OCI-LY7 (cell line): ENCODE data around the gene MT4. TPM values are rescaled to one million over a fixed set of nuclear protein-coding genes. Genes with fewer than 3 reads are reported as not detected.

ENCODE experiments used
- BruUV-seq: library from RNA; stranded (reverse); fragments of 400-500 nt; replicated peaks from 2 replicates; lab custom pipeline; 2021; lab: Mats Ljungman, UMichigan
- CTCF ChIA-PET: fragments of 300-600 bp; sonication (Branson Sonifier 250); formaldehyde crosslinking; loops from one replicate; lab custom pipeline; 2022; ENCODE audit warnings: antibody characterized with exemption; ENCODE audit not compliant: unreplicated experiment; lab: Charles Lee
- POLR2A ChIA-PET: fragments of 300-600 bp; sonication (Branson Sonifier 250); formaldehyde crosslinking; loops from one replicate; lab custom pipeline; 2022; ENCODE audit warnings: antibody characterized with exemption; lab: Charles Lee
- DNase-seq: peaks from one replicate; pipeline ENCODE4 v3.0.0-alpha.2; 2015; ENCODE audit warnings: low spot score
- H2AFZ ChIP-seq: fragments of 200-600 bp; sonication (generic), shearing (Covaris generic); 2 replicates; pipeline ENCODE4 v1.6.1; 2014; ENCODE audit warnings: mild to moderate bottlenecking, antibody characterized with exemption, low read length, moderate library complexity
- H3K27ac ChIP-seq: fragments of 200-600 bp; sonication (generic); 2 replicates; pipeline ENCODE4 v1.5.1; 2014; ENCODE audit warnings: mixed run types, low read depth, mild to moderate bottlenecking, moderate library complexity, low read length, inconsistent platforms; ENCODE audit not compliant: poor library complexity, severe bottlenecking
- H3K36me3 ChIP-seq: fragments of 200-600 bp; sonication (generic); 2 replicates; pipeline ENCODE4 v1.6.1; 2014; ENCODE audit warnings: mild to moderate bottlenecking, antibody characterized with exemption, low read length, moderate library complexity, mixed read lengths; ENCODE audit not compliant: insufficient read depth
- H3K4me1 ChIP-seq: fragments of 200-600 bp; sonication (generic); 2 replicates; pipeline ENCODE4 v1.5.1; 2014; ENCODE audit warnings: mild to moderate bottlenecking, low read length; ENCODE audit not compliant: insufficient read depth, poor library complexity, severe bottlenecking
- H3K4me2 ChIP-seq: fragments of 200-600 bp; sonication (generic); 2 replicates; pipeline ENCODE4 v1.6.1; 2014; ENCODE audit warnings: mild to moderate bottlenecking, low read length
- H3K4me3 ChIP-seq: fragments of 200-600 bp; sonication (generic); 2 replicates; pipeline ENCODE4 v1.5.1; 2014; ENCODE audit warnings: mild to moderate bottlenecking, low read depth, low read length; ENCODE audit not compliant: poor library complexity, severe bottlenecking
- H3K79me2 ChIP-seq: fragments of 200-600 bp; sonication (generic); 2 replicates; pipeline ENCODE4 v1.6.1; 2016; ENCODE audit warnings: low read depth, mild to moderate bottlenecking, low read length, moderate library complexity, mixed read lengths; ENCODE audit not compliant: insufficient read depth
- H3K9me2 ChIP-seq: fragments of 200-600 bp; sonication (generic); 2 replicates; pipeline ENCODE4 v1.6.1; 2016; ENCODE audit warnings: mild to moderate bottlenecking, low read length, mixed read lengths; ENCODE audit not compliant: insufficient read depth
- H3K9me3 ChIP-seq: fragments of 200-600 bp; sonication (generic); 2 replicates; pipeline ENCODE4 v1.6.1; 2014; ENCODE audit warnings: mild to moderate bottlenecking, mixed run types, low read length, mixed read lengths
- H4K20me1 ChIP-seq: fragments of 200-600 bp; sonication (generic); 2 replicates; pipeline ENCODE4 v1.6.1; 2014; ENCODE audit warnings: mild to moderate bottlenecking, antibody characterized with exemption, low read length, moderate library complexity, mixed read lengths; ENCODE audit not compliant: insufficient read depth
- EZH2phosphoT487 ChIP-seq: fragments of 200-600 bp; sonication (generic); IDR thresholded peaks from 2 replicates; pipeline ENCODE4 v1.6.1; 2018; ENCODE audit warnings: low read depth, borderline replicate concordance, mild to moderate bottlenecking, mixed run types, antibody characterized with exemption, low read length, moderate library complexity, mixed read lengths
- intact Hi-C: fragments of 100-400 bp; cut with micrococcal nuclease; formaldehyde crosslinking; loops from one replicate; pipeline ENCODE4 v1.10.0; 2022; ENCODE audit not compliant: unreplicated experiment
- total RNA-seq, 2 experiments: library from RNA; depleted of rRNA in 1 of 2; stranded (reverse); fragments of >200 nt in 1 of 2; shearing (Covaris generic) in 1 of 2; gene quantifications; 2 replicates each; pipeline ENCODE4 v1.2.3, GENCODE V29; 2014 to 2022
- TF ChIP-seq, protein P1 (sequence below): fragments of 200-600 bp; sonication (generic); conservative IDR thresholded peaks from 2 replicates; pipeline ENCODE4 v1.5.1; 2014; ENCODE audit warnings: mild to moderate bottlenecking, antibody characterized with exemption, low read length, moderate library complexity, mixed read lengths

The MT4 gene
- total RNA-seq, 2 experiments from 2014 or later = not detected

DNA sequence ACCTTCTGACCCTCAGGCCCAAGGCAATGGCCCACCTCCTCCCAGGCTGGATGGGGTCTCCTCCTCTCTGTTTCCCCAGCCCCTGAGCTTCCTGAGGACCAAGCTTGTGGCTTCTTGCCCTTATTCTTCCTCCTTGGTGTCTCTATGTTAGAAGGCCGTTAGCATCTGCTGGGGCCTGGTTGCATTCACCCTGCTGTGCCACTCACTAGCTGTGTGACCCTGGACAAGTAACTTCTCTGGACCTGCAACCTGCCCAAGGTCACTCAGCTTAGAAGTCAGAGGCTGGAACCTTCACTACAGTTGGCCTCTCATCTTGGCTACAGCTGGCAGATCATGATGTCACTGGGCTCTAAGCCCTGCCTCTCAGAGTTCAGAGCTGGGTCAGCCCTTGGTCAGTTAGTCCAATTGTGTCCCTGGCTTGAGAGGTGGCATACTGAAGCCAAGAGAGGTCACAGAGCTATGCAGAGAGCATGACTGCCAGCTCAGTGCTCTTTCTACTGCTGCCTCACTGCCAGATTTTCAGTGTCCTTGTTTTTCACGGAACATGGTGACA is 46.5 kb downstream of the MT4 start:
- H3K4me3 ChIP-seq = no peak overlapping the region
- peaks cover 40% of the 10 kb centered on the region for H3K4me1 ChIP-seq
- BruUV-seq = no TSS peak
- H3K79me2 ChIP-seq = no peaks in the 10 kb centered on the region
- intact Hi-C loops = no loop called here
- peak overlapping the region; percentile 78 for H3K4me2 ChIP-seq
- ChIA-PET POLR2A (interaction anchor here (0.8 to 1.3 kb wide), 3 partner anchors 20 to 162 kb away, joined by 3 read pairs; no protein-coding TSS in a partner anchor), CTCF (interaction anchor here (0.9 kb wide), 1 partner anchor 91 kb away, joined by 3 read pairs; no protein-coding TSS in a partner anchor)
- H4K20me1 ChIP-seq = no peaks in the 10 kb centered on the region
- no peaks in the 10 kb centered on the region for H3K9me2 ChIP-seq
- DNase-seq = no peak
- H3K9me3 ChIP-seq = no peaks in the 10 kb centered on the region
- TF ChIP-seq EZH2phosphoT487 = no peak
- TF ChIP-seq, protein P1, sequence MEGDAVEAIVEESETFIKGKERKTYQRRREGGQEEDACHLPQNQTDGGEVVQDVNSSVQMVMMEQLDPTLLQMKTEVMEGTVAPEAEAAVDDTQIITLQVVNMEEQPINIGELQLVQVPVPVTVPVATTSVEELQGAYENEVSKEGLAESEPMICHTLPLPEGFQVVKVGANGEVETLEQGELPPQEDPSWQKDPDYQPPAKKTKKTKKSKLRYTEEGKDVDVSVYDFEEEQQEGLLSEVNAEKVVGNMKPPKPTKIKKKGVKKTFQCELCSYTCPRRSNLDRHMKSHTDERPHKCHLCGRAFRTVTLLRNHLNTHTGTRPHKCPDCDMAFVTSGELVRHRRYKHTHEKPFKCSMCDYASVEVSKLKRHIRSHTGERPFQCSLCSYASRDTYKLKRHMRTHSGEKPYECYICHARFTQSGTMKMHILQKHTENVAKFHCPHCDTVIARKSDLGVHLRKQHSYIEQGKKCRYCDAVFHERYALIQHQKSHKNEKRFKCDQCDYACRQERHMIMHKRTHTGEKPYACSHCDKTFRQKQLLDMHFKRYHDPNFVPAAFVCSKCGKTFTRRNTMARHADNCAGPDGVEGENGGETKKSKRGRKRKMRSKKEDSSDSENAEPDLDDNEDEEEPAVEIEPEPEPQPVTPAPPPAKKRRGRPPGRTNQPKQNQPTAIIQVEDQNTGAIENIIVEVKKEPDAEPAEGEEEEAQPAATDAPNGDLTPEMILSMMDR = no peak
- H3K27ac ChIP-seq = no peak overlapping the region
- H3K36me3 ChIP-seq = no peaks in the 10 kb centered on the region
- H2AFZ ChIP-seq = peak overlapping the region; percentile 81; the same call in 1 of the 2 replicates

DNA sequence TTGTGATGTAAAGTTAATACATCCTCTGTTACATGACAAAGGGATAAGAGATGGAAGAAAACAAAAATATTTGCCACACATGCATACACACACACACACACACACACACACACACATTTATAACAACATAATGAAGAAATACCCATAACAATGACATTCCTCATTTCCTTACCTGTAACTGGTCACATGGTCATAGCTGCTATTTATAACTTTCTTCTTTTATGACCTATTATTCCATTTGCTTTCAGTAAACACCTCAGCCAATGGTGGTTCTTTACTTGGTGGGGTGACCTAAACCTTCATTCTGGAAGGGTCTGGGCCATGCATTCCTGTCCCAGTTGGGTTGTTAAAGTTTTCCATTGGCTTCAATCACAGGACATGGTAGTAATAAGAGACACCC is 48.8 kb downstream of the MT4 start:
- no peak overlapping the region for H3K4me3 ChIP-seq
- no peaks in the 10 kb centered on the region for H3K36me3 ChIP-seq
- TF ChIP-seq, protein P1 = no peak
- no peak for TF ChIP-seq EZH2phosphoT487
- intact Hi-C loops = no loop called here
- ChIA-PET CTCF (no interaction called here), POLR2A (interaction anchor here (0.6 kb wide), 1 partner anchor 118 kb away, joined by 3 read pairs; no protein-coding TSS in a partner anchor)
- H4K20me1 ChIP-seq = no peaks in the 10 kb centered on the region
- no peaks in the 10 kb centered on the region for H3K9me2 ChIP-seq
- H3K4me2 ChIP-seq = no peak overlapping the region
- no peak for DNase-seq
- H3K9me3 ChIP-seq = no peaks in the 10 kb centered on the region
- no TSS peak for BruUV-seq
- no peak overlapping the region for H2AFZ ChIP-seq
- no peaks in the 10 kb centered on the region for H3K79me2 ChIP-seq
- no peak overlapping the region for H3K27ac ChIP-seq
- H3K4me1 ChIP-seq = peaks cover 30% of the 10 kb centered on the region

DNA sequence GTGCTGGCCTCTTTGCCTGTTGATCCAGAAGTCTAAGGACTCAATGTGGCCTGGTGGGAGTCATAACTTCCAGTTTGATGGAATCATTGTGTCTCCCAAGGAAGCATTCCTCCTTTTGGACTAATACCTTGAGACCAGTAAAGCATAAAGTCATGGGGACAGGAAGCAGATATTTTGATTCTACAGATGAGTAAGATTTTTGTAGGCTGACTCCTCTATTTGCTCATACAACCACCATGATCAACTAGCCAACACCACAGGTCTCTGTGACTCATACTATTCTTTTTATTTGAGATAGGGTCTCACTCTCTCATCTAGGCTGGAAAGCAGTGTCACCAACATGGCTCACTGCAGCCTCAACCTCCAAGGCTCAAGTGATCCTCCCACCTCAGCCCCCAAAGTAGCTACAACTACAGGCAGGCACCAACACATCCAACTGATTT is 49.7 kb downstream of the MT4 start:
- DNase-seq = no peak
- H3K4me2 ChIP-seq = no peak overlapping the region
- no peak overlapping the region for H2AFZ ChIP-seq
- CTCF ChIA-PET = no interaction called here
- H3K9me2 ChIP-seq = no peaks in the 10 kb centered on the region
- H3K36me3 ChIP-seq = no peaks in the 10 kb centered on the region
- H3K9me3 ChIP-seq = no peaks in the 10 kb centered on the region
- TF ChIP-seq, protein P1 = no peak
- no peak for TF ChIP-seq EZH2phosphoT487
- BruUV-seq = no TSS peak
- H4K20me1 ChIP-seq = no peaks in the 10 kb centered on the region
- intact Hi-C loops = no loop called here
- no peak overlapping the region for H3K27ac ChIP-seq
- H3K4me3 ChIP-seq = no peak overlapping the region
- H3K79me2 ChIP-seq = no peaks in the 10 kb centered on the region
- peaks cover 22% of the 10 kb centered on the region for H3K4me1 ChIP-seq
- POLR2A ChIA-PET = interaction anchor here (0.6 kb wide), 1 partner anchor 1359 kb away, joined by 4 read pairs; no protein-coding TSS in a partner anchor
